ENCODE results near the gene KXD1. TPM values are rescaled to one million over a fixed set of nuclear protein-coding genes. Genes with fewer than 3 reads are reported as not detected.
A peak's percentile ranks its signal among the peaks of the same experiment; 100 is the strongest.

KXD1 gene, protein sequence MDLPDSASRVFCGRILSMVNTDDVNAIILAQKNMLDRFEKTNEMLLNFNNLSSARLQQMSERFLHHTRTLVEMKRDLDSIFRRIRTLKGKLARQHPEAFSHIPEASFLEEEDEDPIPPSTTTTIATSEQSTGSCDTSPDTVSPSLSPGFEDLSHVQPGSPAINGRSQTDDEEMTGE
- 100 to 1,000 TPM in 1 of 6 donors, 10 to 100 TPM in 5; 75.3 to 108 (median 84.5) TPM for polyA plus RNA-seq (ENCODE audit: low read depth in 6 of 6)

- ATAC-seq (ENCODE audit: low read depth in 2 of 2): peak; percentile 96
- Mint-ChIP-seq H3K36me3 (no peaks in the 10 kb centered on the region), H3K27ac (peak within 1 kb of the TSS; percentile 96 to 98 (median 98)), H3K4me1 (peaks cover 12 to 22% (median 21%) of the 10 kb centered on the region in 3 donors), H3K9me3 (no peaks in the 10 kb centered on the region), H3K4me3 (peak within 1 kb of the TSS; percentile 84 to 96 (median 89)), H3K27me3 (no peaks in the 10 kb centered on the region)
- DNase-seq: peak; percentile 98
Measured at GRCh38 chr19:18557411-18558201, at the start of gene KXD1. Gene KXD1, plus strand, starts transcription at chr19:18557870. Its CDS starts 4,187 bp downstream, at chr19:18562057.

- DNase-seq (no peak), ATAC-seq (ENCODE audit: low read depth in 2 of 2) (no peak)
- no peaks in the 10 kb centered on the region for H3K9me3 Mint-ChIP-seq
- H3K27me3 Mint-ChIP-seq: no peaks in the 10 kb centered on the region
- no peaks in the 10 kb centered on the region for H3K36me3 Mint-ChIP-seq
- peaks cover 44 to 73% (median 58%) of the 10 kb centered on the region in 3 donors for H3K4me1 Mint-ChIP-seq
- H3K27ac Mint-ChIP-seq: peak overlapping the region in 2 of 6 donors; percentile 28 to 51
- H3K4me3 Mint-ChIP-seq: no peak overlapping the region
Measured at GRCh38 chr19:18508585-18508984, 49.1 kb upstream of the KXD1 start.

- peaks cover 35 to 74% (median 47%) of the 10 kb centered on the region in 3 donors for H3K4me1 Mint-ChIP-seq
- no peaks in the 10 kb centered on the region for H3K36me3 Mint-ChIP-seq
- ATAC-seq (ENCODE audit: low read depth in 2 of 2) (no peak), DNase-seq (no peak)
- H3K4me3 Mint-ChIP-seq: no peak overlapping the region
- H3K9me3 Mint-ChIP-seq: no peaks in the 10 kb centered on the region
- no peaks in the 10 kb centered on the region for H3K27me3 Mint-ChIP-seq
- H3K27ac Mint-ChIP-seq: no peak overlapping the region
Measured at GRCh38 chr19:18510216-18510615, 47.5 kb upstream of the KXD1 start.

- Mint-ChIP-seq H3K4me1 (peaks cover 27 to 69% (median 33%) of the 10 kb centered on the region in 3 donors), H3K27ac (peak overlapping the region in 1 of 6 donors; percentile 57)
- no peak for ATAC-seq (ENCODE audit: low read depth in 2 of 2)
Measured at GRCh38 chr19:18513868-18514267, 43.8 kb upstream of the KXD1 start.

GRCh38 chr19:18514800-18515682 lies 42.6 kb upstream of the KXD1 start:
- DNase-seq: no peak
- peaks cover 26 to 74% (median 36%) of the 10 kb centered on the region in 3 donors for H3K4me1 Mint-ChIP-seq
- no peaks in the 10 kb centered on the region for H3K27me3 Mint-ChIP-seq

More at GRCh38 chr19:18513868-18514267, 43.8 kb upstream of the KXD1 start:
- DNase-seq: no peak
- Mint-ChIP-seq H3K36me3 (no peaks in the 10 kb centered on the region), H3K27me3 (no peaks in the 10 kb centered on the region), H3K9me3 (no peaks in the 10 kb centered on the region), H3K4me3 (peak overlapping the region in 1 of 8 donors; percentile 25)

DNA sequence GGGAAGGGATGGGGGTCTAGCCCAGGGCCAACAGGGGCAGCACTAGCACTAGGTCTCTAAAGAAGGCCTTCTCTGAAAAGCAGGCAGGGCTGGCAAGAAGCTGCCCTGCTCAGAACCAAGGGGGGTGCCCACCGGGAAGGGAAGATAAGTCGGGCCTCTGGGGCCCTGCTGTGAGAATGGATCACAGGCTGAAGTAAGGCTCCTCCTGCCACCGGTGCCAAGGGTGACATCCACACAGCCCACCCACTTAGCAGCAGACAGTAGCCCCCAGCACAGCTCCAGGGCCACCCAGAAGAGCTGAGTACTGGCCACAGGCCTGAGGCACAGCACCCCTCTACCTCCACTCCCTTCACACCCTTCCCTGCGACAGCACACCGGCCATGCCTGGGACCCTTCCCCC lies 41.7 kb upstream of the KXD1 start:
- ATAC-seq (ENCODE audit: low read depth in 2 of 2): no peak
- H3K4me1 Mint-ChIP-seq: peaks cover 35 to 77% (median 44%) of the 10 kb centered on the region in 3 donors
- no peak overlapping the region for H3K4me3 Mint-ChIP-seq
- H3K36me3 Mint-ChIP-seq: no peaks in the 10 kb centered on the region
- no peak for DNase-seq
- no peaks in the 10 kb centered on the region for H3K9me3 Mint-ChIP-seq
- H3K27me3 Mint-ChIP-seq: no peaks in the 10 kb centered on the region
- peak overlapping the region in 1 of 6 donors; percentile 26 for H3K27ac Mint-ChIP-seq

More at GRCh38 chr19:18514800-18515682, 42.6 kb upstream of the KXD1 start:
- peak overlapping the region in 3 of 6 donors; percentile 24 to 74 (median 33) for H3K27ac Mint-ChIP-seq
- no peak overlapping the region for H3K4me3 Mint-ChIP-seq
- no peaks in the 10 kb centered on the region for H3K9me3 Mint-ChIP-seq
- no peaks in the 10 kb centered on the region for H3K36me3 Mint-ChIP-seq
- no peak for ATAC-seq (ENCODE audit: low read depth in 2 of 2)

- Mint-ChIP-seq H3K4me3 (peak overlapping the region in 2 of 8 donors; percentile 16 to 27), H3K36me3 (no peaks in the 10 kb centered on the region), H3K4me1 (peaks cover 44 to 71% (median 47%) of the 10 kb centered on the region in 3 donors), H3K9me3 (no peaks in the 10 kb centered on the region), H3K27me3 (no peaks in the 10 kb centered on the region), H3K27ac (no peak overlapping the region)
- DNase-seq (no peak), ATAC-seq (ENCODE audit: low read depth in 2 of 2) (no peak)
Measured at GRCh38 chr19:18517606-18518005, 40.1 kb upstream of the KXD1 start.

DNA sequence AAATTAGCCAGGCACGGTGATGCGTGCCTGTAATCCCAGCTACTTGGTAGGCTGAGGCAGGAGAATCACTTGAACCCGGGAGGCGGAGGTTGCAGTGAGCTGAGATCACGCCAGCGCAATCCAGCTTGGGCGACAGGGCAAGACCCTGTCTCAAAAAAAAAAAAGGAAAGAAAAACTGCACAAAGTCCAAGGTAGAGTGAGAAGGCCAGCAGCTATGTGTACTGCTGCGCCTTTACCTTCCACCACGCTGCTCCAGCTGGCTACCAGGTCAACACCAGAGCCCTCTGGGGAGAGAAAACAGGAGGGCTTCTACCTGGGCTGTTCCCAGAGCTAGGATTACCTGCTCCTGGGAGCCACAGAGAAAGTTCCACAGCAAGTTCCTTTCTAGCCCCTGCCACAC lies 39.0 kb upstream of the KXD1 start:
- no peak for DNase-seq
- ATAC-seq (ENCODE audit: low read depth in 2 of 2): no peak
- Mint-ChIP-seq H3K4me3 (peak overlapping the region in 1 of 8 donors; percentile 15), H3K9me3 (no peaks in the 10 kb centered on the region), H3K27ac (peak overlapping the region in 1 of 6 donors; percentile 57), H3K36me3 (no peaks in the 10 kb centered on the region), H3K27me3 (no peaks in the 10 kb centered on the region), H3K4me1 (peaks cover 37 to 61% (median 39%) of the 10 kb centered on the region in 3 donors)

- Mint-ChIP-seq H3K36me3 (no peaks in the 10 kb centered on the region), H3K27me3 (no peaks in the 10 kb centered on the region), H3K4me1 (peaks cover 31 to 46% (median 37%) of the 10 kb centered on the region in 3 donors), H3K4me3 (peak overlapping the region; percentile 91 to 99 (median 94)), H3K27ac (peak overlapping the region; percentile 96 to 99 (median 96)), H3K9me3 (no peaks in the 10 kb centered on the region)
- ATAC-seq (ENCODE audit: low read depth in 2 of 2): no peak
- DNase-seq: peak; percentile 48
Measured at GRCh38 chr19:18519962-18520847, 37.5 kb upstream of the KXD1 start.

DNA sequence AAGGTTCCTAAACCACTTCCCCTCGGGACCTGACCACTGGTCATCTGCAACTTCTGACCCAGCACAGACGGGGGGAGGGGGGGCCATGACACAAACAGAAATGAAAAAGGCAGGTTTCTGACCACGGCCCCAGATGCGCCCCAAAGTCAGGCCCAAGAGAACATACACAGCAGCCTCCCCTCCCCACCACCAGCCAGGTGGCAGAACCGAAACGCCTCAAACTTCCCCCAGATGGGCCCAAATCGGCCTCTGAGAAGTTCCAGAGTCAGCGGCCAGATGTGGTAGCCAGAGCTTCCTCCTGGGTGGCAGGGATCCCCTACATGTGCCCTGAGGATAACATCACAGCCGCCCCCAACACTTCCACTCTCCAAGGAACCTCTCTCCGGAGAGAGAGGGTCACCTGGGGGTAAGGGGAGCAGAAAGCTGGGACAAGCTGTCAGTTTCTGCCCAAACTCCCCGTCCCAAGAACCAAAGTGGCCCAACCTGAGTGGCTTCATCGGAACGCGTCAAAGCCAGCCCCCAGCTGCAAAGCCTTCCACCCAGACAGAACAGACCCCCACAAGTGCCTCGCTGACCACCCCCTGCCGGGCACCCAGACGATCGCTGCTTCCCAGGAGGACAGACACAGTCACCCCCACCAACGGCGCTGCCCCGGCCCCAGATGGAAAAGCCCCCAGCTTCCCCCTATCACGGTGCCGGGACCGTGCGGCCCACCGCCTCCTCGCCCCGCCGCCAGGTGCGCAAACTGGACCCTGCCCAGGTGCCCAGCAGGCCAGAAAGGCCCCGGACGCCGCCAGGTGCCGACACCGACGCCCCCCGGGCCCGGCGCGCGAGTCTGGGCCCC lies 36.6 kb upstream of the KXD1 start:
- peak; percentile 70 for DNase-seq
- no peaks in the 10 kb centered on the region for H3K36me3 Mint-ChIP-seq
- H3K4me3 Mint-ChIP-seq: peak overlapping the region; percentile 91 to 99 (median 94)
- peak overlapping the region; percentile 96 to 99 (median 96) for H3K27ac Mint-ChIP-seq
- no peaks in the 10 kb centered on the region for H3K27me3 Mint-ChIP-seq
- peaks cover 30 to 38% (median 30%) of the 10 kb centered on the region in 3 donors for H3K4me1 Mint-ChIP-seq
- ATAC-seq (ENCODE audit: low read depth in 2 of 2): peak; percentile 4 to 16
- no peaks in the 10 kb centered on the region for H3K9me3 Mint-ChIP-seq

- Mint-ChIP-seq H3K9me3 (no peaks in the 10 kb centered on the region), H3K4me1 (peaks cover 24 to 32% (median 25%) of the 10 kb centered on the region in 3 donors), H3K36me3 (no peaks in the 10 kb centered on the region), H3K27ac (peak within 1 kb of the TSS; percentile 96 to 99 (median 98)), H3K4me3 (peak within 1 kb of the TSS; percentile 91 to 99 (median 94)), H3K27me3 (no peaks in the 10 kb centered on the region)
- peak; percentile 1 for ATAC-seq (ENCODE audit: low read depth in 2 of 2)
- no peak for DNase-seq
Measured at GRCh38 chr19:18521692-18522123, 36.0 kb upstream of the KXD1 start, which contains the start of gene ELL. Gene ELL, minus strand, starts transcription at chr19:18522070. Its CDS starts 15 bp downstream, at chr19:18522055.
